ENCODE data around the gene NUDT16L1.

NUDT16L1 gene

DNA sequence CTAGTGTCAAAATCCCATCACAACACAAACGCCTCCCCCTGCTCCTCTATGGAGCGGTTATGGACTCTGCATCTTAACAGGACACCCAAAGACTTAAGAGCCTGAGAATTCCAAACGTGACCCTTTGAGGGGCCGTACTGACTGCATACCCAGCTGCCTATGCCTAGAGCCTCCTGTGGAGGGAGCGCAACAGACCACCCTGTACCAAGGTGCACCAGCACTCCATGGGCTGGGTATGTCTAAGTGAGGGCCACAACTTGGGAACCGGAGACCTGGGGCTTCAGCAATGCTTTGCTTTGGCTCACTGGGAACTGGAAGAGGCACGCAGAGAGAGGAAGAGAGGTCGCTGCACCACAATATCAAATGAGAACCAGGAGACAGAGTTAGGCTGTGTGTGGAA is 35.3 kb downstream of the NUDT16L1 start:
- no peak for TF ChIP-seq CTCF (IDR thresholded peaks at IDR 0.05)

DNA sequence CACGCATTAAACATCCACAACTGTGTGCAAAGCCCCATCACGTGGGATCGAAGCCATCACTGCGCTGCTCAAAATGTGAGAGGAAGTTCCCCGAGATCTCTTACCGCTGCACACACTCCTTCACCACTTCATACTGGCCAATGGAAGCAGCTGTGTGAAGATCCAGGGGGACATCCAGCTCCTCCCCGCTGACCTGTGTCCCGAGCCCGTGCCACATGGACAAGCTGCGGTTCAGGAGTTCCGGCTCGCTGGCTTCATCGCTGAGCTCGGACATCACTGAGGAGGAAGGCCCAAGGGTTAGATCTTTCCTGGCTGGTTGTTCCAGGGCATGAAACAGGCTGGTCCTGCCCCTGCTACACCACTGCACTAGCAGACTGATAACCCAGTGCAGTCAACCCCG is 36.5 kb downstream of the NUDT16L1 start:
- no peak for TF ChIP-seq CTCF (IDR thresholded peaks at IDR 0.05)

GRCh38 chr16:4733211-4733742 is 39.9 kb downstream of the NUDT16L1 start:
- no peak for TF ChIP-seq CTCF (IDR thresholded peaks at IDR 0.05)

- TF ChIP-seq CTCF (IDR thresholded peaks at IDR 0.05) = no peak
These were observed 40.3 kb downstream of the NUDT16L1 start for GRCh38 chr16:4733747-4734062.

GRCh38 chr16:4734063-4734729 is 40.8 kb downstream of the NUDT16L1 start, which contains the start of the genes ANKS3 and DNAAF8:
TSS of gene ANKS3 (minus strand) at chr16:4734271. CDS start at chr16:4730149, 4,122 bp downstream.
TSS of gene DNAAF8 (plus strand) at chr16:4734537. CDS start at chr16:4736515, 1,978 bp downstream.
- TF ChIP-seq CTCF (IDR thresholded peaks at IDR 0.05) = no peak

GRCh38 chr16:4734730-4735535 is 41.6 kb downstream of the NUDT16L1 start:
- TF ChIP-seq CTCF (IDR thresholded peaks at IDR 0.05) = no peak

DNA sequence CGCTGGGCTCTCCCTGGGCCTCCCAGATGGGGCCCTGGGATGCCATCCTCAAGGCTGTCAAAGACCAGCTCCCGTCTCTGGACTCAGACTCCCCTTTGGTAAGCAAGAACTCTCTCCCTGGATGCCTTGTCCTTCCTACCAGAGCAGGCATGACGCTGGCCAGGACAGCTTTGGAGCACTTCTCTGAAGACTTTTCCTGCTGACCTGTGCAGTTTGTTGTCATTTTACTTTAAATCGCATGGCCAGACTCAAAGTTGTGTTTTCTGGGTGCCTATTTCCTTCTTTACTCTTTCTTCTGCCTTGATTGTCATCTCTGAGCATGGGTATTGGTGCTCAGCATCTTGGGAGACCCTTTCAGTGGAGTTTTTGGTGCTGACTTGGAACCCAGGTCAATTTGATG is 43.2 kb downstream of the NUDT16L1 start:
- TF ChIP-seq CTCF (IDR thresholded peaks at IDR 0.05) = no peak

Data from LNCAP (cell line).